NCI-H510A treated with DMSO at 0.1 percent for 48 hours (cell line): ENCODE results near the gene PRR20G.
"Not testable (repeated sequence)": the region's sequence is repeated elsewhere in the genome, so short reads cannot be mapped to it uniquely, and the experiment has no call there.

Experiments used
- DNase-seq: peaks from one replicate; lab custom pipeline; 2025; lab: John Stamatoyannopoulos, UW

Gene PRR20G

GRCh38 chr3:127287840-127288239 lies at the start of gene PRR20G:
TSS of gene PRR20G (minus strand) at chr3:127288046. CDS start at chr3:127287365, 681 bp downstream.
- no peak for DNase-seq

- no peak for DNase-seq
Observed at GRCh38 chr3:127337001-127337400, 49.2 kb upstream of the PRR20G start.

GRCh38 chr3:127336101-127336500 lies 48.3 kb upstream of the PRR20G start:
- DNase-seq = no peak

- no peak for DNase-seq
Observed at GRCh38 chr3:127330385-127330784, 42.5 kb upstream of the PRR20G start.

GRCh38 chr3:127329631-127330285 lies 41.9 kb upstream of the PRR20G start:
- no peak for DNase-seq

GRCh38 chr3:127328421-127328820 lies 40.6 kb upstream of the PRR20G start:
- no peak for DNase-seq

- no peak for DNase-seq
Observed at GRCh38 chr3:127326341-127326740, 38.5 kb upstream of the PRR20G start.

- no peak for DNase-seq
Observed at GRCh38 chr3:127325629-127325961, 37.7 kb upstream of the PRR20G start.

GRCh38 chr3:127324913-127325628 lies 37.2 kb upstream of the PRR20G start:
- DNase-seq = no peak

- no peak for DNase-seq
Observed at GRCh38 chr3:127324076-127324475, 36.2 kb upstream of the PRR20G start.

GRCh38 chr3:127323581-127323980 lies 35.7 kb upstream of the PRR20G start:
- DNase-seq = no peak

- DNase-seq = no peak
Observed at GRCh38 chr3:127321371-127321770, 33.5 kb upstream of the PRR20G start.

- DNase-seq = no peak
Observed at GRCh38 chr3:127320529-127321121, 32.8 kb upstream of the PRR20G start.

GRCh38 chr3:127316685-127317084 lies 28.8 kb upstream of the PRR20G start:
- no peak for DNase-seq

- DNase-seq = no peak
Observed at GRCh38 chr3:127312818-127313217, 25.0 kb upstream of the PRR20G start.

GRCh38 chr3:127308821-127309220 lies 21.0 kb upstream of the PRR20G start:
- not testable (repeated sequence) for DNase-seq

- DNase-seq = no peak
Observed at GRCh38 chr3:127307916-127308315, 20.1 kb upstream of the PRR20G start.

- no peak for DNase-seq
Observed at GRCh38 chr3:127307112-127307835, 19.4 kb upstream of the PRR20G start.

GRCh38 chr3:127306361-127307111 lies 18.7 kb upstream of the PRR20G start:
- no peak for DNase-seq

- no peak for DNase-seq
Observed at GRCh38 chr3:127305499-127306060, 17.7 kb upstream of the PRR20G start.

GRCh38 chr3:127304121-127304744 lies 16.4 kb upstream of the PRR20G start:
- peak; percentile 91 for DNase-seq
